ENCODE measurements around the gene LMOD2. TPM values are rescaled to one million over a fixed set of nuclear protein-coding genes. Genes with fewer than 3 reads are reported as not detected.

LMOD2 gene, protein sequence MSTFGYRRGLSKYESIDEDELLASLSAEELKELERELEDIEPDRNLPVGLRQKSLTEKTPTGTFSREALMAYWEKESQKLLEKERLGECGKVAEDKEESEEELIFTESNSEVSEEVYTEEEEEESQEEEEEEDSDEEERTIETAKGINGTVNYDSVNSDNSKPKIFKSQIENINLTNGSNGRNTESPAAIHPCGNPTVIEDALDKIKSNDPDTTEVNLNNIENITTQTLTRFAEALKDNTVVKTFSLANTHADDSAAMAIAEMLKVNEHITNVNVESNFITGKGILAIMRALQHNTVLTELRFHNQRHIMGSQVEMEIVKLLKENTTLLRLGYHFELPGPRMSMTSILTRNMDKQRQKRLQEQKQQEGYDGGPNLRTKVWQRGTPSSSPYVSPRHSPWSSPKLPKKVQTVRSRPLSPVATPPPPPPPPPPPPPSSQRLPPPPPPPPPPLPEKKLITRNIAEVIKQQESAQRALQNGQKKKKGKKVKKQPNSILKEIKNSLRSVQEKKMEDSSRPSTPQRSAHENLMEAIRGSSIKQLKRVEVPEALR
- not detected in 2 replicates for total RNA-seq

DNA sequence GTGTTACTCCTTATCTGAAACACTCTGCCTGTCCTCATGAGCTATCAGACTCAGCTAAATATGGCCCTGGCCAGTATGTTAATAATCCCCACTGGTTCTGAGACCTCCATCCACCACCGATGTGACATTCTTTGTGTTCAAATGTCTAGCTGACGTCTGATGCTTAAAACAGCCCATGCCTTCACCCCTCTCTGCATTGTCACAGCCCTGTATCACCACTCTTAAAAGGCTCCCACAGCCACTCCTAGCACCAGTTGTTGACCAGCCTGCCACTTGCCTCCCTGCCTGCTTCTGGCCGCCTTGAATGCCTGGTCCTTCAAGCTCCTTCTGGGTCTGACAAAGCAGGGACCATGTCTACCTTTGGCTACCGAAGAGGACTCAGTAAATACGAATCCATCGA is at the start of gene LMOD2:
Gene LMOD2 (plus strand): TSS at position 253 of the 400 bp plus-strand sequence. CDS start 98 bp downstream, at position 351.
- intact Hi-C loops (cut with micrococcal nuclease), result no loop called here

DNA sequence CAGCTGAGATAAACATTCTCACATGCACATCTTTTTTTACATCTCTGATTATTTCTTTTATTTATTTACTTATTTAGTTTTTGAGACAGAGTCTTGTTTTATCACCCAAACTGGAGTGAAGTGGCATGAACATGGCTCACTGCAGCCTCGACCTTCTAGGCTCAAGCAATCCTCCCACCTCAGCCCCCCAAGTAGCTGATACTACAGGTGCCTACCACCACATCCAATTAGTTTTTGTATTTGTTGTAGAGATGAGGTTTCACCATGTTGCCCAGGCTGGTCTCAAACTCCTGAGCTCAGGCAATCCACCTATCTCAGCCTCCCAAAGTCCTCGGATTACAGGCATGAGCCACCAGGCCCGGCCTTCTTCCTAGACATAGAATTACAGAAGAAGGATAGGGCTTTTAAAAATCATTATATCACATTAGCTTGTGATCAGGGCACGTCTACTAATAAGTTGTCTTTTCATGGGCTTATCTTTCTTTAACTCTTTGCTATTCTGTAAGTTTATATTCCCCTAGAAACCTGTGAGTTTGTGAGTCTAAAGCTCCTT is 48.2 kb upstream of the LMOD2 start:
- intact Hi-C loops (cut with micrococcal nuclease), result no loop called here

DNA sequence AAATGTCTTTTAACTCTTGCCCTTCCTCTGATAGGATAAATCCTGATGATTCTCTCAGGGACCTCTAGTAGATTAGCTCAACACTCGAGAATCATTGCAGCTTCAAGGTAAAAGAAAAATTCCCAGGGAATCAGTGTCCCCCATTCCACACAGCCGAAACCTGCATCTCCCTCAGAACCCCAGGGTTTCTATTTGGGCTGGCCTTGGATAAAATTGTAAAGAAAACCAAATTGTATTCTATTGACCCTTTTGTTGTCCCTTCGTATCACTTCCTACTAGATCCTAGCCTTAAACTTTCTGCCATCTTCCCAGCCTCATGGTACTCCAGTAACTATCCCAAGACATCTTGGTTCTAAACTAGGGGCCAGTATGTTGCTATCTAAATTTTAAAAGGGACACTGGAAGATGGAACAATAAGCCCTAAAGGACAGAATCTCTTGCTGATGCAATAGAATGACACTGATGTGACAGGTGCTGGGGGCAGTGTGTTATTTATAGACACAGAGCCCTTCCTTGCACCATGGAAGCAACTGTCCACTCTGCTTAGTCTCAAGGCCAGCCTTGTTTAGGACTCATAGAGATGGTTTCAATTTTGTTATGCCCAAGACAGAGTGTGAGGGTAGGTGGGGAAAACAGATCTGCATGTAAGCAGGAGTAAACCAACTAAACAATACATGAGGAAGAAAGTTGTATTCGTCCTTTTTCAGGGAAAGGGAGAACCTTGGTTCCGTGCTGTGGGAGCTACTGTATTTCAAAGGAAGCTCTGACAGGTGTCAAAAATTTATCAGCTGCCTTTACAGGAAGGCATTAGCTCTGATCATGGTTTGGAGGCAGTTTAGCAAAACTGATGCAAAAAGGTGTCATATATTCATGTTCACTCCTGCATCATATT is 46.4 kb upstream of the LMOD2 start:
- intact Hi-C loops (cut with micrococcal nuclease), result no loop called here

DNA sequence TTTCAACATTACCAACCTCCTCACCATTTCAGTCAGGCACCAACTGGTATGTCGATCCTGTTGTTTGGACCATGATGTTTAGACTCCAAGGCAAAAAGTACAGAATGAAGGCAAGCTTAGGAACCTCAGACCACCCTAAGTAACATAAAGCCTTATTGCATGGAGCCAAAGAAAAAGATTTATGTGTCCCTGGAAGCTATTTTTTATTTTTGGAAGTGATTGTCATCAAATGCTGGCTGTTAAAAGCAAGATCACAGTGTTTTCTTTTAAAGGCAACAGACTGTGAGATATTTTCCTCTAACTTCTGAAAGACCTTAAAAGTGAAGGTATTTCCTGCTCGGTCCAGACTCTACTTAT is 45.8 kb upstream of the LMOD2 start:
- intact Hi-C loops (cut with micrococcal nuclease), result no loop called here

DNA sequence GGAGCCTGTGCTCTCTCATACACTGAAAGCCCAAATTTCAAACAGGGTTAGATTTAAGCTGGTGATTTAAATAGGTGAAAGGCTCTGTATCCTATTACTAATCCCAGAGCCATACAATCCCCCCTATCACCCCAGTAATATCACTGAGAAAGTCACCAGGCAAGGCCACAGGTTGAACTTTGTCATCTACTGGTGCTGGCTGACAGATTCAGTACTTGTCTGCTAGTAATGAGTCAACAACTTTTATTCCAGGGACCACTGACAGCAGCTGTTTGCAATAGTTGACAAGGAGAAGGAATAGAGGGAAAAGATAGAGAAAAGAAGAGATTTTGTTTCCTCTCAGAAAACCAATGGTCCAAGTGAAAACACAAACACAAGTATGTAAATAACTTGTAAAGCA is 43.6 kb upstream of the LMOD2 start:
- intact Hi-C loops (cut with micrococcal nuclease), result no loop called here

DNA sequence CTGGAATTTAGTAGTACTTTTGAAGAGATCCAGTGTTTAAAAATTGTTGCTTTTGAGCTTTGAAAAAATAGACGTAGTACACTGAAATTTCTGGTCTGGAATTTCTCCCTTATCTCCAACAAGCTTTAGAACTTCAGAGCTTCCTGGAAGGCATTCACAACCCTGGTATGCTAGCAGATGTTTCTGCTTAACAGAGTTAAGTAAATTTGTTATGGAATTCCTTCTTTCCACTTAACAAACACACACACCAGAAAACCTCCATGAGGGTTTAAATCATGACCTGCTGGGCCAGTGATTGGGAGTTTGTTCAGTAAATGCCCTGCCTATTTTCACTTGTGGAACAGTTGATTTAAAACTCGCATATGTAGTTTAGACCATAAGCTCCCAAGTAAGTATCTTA is 40.3 kb upstream of the LMOD2 start:
- intact Hi-C loops (cut with micrococcal nuclease), result no loop called here

DNA sequence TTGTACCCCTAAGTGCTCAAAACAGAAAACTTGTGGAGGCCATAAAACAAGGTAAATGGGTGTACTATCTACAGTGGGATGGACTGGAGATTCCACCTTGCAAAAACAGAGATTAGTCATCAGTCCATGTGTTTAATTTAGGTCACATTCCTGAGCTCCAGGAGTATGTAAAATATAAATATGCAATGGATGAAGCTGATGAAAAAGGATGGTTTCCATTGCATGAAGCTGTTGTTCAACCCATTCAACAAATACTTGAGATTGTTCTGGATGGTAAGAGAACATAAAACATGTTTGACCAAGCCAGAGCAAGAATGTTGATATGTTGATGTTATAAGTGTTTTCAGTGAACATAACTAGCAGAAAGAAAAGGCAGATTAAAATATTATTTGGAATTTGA is 39.4 kb upstream of the LMOD2 start:
- intact Hi-C loops (cut with micrococcal nuclease), result no loop called here

DNA sequence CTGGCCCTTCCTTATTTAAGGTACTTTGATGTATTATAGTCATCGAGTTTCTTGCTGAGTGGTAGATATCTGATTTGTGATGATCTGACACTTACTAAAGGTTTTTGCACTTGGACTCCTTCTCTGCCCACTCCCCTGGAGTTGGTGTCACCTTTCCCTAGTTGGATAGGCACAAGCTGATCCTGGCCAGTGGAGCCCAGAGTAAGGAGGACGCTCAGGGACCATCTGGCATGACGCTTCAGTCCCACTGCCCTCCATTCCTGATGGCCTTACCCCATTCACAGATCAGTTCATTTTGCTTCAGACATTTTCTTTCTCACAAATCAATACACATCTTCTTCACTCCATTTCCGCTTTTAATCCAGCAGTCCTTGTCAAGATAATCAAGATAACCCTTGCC is 34.0 kb upstream of the LMOD2 start:
- intact Hi-C loops (cut with micrococcal nuclease), result no loop called here

DNA sequence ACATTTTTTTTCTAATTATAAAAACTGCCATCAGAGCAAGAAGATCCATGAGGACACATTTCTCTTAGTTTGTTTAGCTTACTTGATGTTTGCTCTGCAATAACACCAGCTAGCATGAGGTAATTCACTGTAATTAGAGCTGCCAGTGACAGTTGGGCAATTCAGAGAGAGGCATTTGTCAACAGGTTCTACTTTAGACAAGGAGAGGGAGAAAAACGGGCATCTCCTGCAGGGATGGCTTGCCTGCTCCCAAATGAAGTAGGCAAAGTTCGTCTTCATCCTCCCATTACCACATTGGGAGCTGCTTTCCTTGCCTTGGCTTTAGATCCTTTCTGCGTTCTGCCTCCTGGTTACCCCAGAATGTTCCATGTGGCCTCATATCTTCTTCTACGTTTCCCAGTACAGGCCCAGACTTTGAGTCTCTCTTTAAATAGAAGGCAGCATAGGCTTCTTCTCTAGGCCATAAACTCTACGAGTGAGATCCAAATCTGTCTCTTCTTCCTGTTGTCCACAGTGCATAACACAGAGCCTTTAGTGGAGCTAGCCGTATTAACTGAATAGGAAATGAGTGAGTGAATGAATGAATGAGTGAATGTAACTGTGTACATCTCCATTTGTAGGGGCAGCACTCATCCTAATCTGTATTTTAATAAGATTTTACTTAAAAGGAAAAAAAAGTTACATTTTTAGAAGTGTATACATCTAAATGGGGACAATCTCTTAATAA is 32.8 kb upstream of the LMOD2 start:
- intact Hi-C loops (cut with micrococcal nuclease), result no loop called here

DNA sequence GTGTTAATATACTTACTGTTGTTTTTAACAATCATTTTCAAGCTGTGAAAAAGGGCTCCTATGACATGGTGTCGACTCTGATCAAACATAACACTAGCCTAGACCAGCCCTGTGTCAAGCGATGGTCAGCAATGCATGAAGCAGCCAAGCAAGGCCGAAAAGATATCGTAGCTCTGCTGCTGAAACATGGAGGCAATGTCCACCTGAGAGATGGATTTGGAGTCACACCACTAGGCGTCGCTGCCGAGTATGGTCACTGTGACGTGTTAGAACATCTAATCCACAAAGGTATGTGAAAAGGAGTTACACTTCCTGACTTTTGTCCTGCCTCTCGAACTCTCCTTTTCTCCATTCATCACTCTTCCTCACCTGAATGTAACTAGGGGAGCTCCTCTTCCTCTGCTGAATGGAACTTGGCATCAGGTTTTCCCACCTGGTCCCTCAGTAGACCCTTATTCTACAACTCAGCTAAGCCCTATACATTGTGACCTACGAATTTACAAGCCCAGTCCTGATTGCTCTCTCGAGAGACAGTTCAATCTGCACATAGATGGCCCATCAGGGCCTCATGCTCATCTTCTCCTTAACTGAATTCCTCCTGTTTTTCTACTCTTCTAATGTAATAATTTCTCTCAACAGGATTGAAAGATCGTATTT is 31.0 kb upstream of the LMOD2 start:
- intact Hi-C loops (cut with micrococcal nuclease), result loop anchor here (2.0 kb wide), 2 partner anchors 66 to 248 kb away; no protein-coding TSS in a partner anchor

DNA sequence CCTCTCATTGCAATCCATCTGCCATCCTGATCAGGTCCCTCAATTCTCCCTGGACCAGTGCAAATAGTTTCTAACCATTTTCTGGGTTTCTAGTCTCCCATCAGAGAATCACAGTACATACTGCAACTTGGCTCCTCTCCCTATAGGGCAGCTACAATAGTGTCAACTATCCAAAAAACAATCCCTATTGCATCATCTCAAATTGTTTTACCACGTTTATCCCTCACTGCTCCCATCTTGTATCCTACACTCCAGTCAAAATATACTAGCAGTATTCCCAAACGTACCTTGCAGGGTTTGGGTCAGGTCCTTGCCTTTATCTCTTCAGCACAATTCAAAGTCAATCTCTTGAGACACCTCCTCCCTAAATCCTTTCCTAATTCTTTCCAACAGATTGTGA is 30.4 kb upstream of the LMOD2 start:
- intact Hi-C loops (cut with micrococcal nuclease), result loop anchor here (2.0 kb wide), 2 partner anchors 66 to 248 kb away; no protein-coding TSS in a partner anchor

DNA sequence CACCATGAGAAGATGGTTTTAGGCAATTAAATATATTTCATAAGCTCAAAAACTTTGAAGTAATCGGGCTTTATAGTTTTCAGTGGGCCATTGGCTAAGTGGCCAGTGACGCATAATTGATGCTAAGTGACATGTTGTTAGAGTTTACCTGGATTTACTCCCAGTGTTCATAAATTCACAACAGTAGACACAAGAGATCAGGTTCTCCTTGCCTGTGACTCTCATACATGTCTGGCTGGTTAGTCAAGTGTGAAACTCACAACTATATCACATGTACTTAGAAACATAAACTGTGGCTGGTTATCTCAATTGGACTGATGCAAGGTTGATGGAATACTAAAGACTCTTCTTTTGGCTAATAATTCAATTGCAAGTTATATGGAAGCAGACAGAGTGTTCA is 27.8 kb upstream of the LMOD2 start:
- intact Hi-C loops (cut with micrococcal nuclease), result no loop called here

DNA sequence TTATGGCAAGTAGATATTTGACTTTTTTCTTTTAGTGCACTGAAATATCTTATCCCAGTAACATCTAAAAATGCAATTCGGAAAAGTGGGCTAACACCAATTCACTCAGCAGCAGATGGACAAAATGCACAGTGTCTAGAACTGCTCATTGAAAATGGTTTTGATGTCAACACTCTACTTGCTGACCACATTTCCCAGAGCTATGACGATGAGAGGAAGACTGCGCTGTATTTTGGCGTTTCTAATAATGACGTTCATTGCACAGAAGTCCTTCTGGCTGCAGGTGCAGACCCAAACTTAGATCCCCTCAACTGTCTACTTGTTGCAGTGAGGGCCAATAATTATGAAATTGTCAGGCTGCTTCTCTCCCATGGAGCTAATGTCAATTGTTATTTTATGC is 26.8 kb upstream of the LMOD2 start:
- intact Hi-C loops (cut with micrococcal nuclease), result no loop called here

DNA sequence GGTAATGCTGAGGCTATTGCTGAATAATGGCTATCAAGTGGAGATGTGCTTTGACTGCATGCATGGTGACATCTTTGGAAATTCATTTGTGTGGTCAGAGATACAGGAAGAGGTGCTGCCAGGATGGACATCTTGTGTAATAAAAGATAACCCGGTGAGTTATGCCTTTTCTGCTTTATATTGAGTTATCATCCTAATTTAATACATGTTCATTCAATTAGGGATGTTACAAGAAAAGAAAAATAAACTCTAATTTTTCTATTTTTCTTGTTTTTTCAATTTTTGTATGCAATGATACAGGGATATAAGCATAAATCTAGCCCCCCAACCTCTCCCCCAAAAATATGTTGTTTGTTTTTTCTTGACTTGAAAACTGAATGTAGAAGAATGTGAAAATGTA is 26.4 kb upstream of the LMOD2 start:
- intact Hi-C loops (cut with micrococcal nuclease), result no loop called here

DNA sequence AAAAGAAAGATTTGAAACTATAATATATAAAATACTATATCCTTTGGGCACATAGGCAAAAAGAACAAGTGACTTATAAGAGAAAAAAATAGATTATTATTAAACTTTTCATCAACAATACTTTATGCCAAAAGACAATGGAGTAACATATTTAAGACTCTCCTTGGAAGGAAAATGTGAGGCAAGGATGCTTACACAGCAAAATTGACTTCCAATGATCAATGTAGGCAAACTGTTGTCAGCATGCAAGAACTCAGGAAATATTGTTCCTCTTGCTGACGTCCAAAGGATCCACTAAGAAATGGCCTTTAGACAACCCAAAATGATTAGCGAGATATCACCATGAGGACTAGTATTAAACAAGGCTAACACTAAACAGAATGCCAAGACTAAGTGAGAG is 22.9 kb upstream of the LMOD2 start:
- intact Hi-C loops (cut with micrococcal nuclease), result no loop called here

DNA sequence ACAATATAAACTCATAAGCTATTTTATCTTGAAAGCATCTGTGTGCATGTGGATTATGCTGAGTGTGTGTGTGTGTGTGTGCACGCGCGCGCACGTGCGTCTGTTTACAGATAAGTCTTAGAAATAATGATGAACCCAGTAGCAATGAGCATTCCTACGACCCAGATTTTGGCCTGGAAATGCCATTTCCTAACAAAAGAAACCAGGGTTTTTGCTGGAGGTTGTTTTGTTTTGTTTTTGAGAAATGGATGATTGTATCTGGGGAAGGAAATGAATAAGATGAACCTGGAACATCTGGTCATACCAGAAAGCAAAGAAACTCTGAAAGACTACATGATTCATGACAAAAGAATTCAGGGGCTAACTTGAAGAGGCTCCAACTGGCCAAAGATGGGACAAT is 22.1 kb upstream of the LMOD2 start:
- intact Hi-C loops (cut with micrococcal nuclease), result no loop called here

DNA sequence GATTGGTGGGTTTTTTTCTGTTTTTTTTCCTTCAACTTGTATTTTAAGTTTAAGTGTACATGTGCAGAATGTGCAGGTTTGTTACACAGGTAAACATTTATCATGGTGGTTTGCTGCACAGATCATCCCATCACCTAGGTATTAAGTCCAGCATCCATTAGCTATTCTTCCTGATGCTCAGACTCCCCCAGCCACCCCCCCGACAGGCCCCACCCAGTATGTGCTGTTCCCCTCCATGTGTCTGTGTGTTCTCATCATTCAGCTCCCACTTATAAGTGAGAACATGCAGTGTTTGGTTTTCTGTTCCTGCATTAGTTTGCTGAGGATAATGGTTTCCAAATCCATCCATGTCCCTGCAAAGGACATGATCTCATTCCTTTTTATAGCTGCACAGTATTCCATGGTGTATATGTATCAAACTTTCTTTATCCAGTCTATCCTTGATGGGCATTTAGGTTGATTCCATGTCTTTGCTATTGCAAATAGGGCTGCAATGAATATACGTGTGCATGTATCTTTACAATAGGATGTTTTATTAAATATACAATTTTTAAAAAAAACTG is 21.6 kb upstream of the LMOD2 start:
- intact Hi-C loops (cut with micrococcal nuclease), result loop anchor here (2.0 kb wide), 1 partner anchor 231 kb away; no protein-coding TSS in a partner anchor

DNA sequence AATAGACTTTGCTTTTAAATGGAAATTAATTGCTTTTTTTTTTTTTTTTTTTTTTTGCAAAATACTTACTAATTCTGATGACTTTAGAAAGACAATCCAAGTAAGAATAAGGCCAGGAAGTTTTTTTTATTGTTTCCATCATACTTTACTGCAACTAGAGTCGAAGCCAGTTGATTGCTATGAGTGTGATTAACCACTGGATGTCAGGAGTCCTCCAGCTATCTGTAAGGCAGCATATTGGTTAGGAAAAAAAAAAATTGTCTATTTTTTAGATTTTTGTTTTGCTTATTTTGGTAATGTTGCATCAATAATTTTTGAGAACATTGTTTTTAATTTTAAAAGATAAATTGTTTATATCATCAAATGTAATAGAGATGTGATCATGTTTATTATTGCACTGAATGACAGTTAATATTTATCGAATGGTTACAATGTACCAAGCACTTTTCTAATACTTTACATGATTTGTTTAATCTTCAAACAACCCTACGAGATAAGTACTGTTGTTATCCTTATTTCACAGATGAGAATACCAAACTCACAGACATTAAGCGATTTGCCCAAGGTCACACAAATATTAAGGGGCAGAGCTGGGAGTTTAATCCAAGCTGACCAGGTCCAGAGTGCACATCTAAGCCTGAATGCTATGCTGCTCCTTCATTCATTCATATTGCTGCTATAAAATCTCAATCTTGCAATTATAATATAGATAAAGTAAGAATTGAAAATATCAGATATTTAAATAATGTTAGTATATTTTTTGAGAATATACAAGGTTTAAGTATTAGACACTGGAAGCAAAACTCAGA is 19.9 kb upstream of the LMOD2 start:
- intact Hi-C loops (cut with micrococcal nuclease), result loop anchor here (2.0 kb wide), 1 partner anchor 229 kb away; no protein-coding TSS in a partner anchor

DNA sequence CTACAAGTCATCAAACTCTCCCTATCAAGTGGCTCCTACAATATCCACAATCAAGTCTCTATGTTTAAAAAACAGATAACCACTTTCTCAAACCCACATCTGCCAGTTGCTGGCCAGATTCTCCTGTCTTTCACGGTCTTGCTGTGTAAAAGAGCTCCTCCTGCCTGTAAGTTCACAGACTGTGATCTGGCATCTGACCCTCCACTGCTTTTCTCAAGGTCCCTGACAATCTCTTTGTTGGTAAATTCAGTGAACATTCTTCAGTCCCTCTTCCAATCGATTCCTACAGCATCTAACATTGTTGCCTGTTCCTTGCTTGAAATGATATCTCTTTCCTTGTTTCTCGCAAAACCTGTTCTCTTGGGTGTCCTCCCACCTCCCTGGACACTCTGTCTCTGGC is 18.5 kb upstream of the LMOD2 start:
- intact Hi-C loops (cut with micrococcal nuclease), result no loop called here
